ENCODE results near the gene NFATC2.

Gene NFATC2

GRCh38 chr20:51447097-51447764 lies 95.3 kb downstream of the NFATC2 start:
- no peak for DNase-seq

GRCh38 chr20:51446656-51447055 lies 95.9 kb downstream of the NFATC2 start:
- no peak for DNase-seq

DNA sequence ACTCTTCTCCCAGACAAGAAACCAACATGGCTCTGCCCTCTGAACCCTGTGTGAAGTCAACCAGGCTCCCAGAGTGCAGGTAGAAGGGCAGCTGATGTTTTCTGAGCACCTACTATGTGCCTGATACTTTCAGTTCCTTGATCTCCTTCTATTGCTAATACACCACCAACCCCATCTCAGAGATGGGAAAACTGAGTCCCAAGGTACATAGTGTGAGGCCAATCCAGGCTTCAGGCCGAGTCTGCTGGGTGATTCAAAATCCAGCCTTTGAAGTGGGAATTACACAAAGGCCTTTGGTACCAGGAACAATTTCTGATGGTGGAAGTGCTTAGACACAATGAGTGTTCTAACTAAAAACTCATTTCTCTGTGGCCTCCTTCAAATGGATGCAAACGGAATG lies 96.3 kb downstream of the NFATC2 start:
- DNase-seq, result no peak

DNA sequence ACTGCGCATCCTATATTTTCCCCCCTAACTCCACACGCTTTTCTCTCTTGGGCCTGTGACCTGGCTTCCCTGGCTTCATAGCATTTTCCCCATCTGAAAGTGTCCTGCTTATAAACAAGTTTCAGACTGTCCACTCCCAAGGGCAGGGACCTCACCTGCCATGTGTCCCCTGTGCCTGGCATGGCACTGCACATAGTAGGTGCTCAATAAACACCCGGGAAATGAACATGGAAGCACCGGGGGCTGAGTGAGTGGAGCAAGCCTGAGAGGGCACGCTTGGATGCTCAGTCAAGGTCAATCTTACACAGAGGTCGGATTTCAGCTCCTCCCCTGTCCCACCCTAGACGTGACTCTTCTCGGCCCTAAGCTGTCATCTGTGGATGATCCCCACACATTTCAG lies 96.9 kb downstream of the NFATC2 start:
- DNase-seq, result no peak

- DNase-seq, result no peak
These were observed 97.5 kb downstream of the NFATC2 start for GRCh38 chr20:51444922-51445438.

DNA sequence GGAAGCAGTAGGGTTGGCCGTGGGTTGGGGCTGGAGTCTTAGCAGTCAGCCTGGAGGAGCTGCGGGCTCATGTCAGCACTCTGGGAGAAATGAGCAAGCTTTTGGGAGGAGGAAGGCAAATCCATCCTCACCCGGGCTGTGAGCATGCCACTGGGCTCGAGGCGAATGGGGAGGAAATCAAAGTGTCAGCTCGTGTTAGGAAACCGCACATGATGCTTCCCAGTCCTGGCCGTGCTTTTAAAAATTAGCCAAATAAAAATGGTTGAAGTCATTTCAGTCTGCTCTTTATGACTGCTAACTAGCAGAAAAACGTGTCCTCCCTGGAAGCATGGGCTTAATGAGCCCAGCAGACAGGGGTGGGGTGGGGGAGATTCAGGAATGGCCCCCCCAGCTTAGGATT lies 98.1 kb downstream of the NFATC2 start:
- no peak for DNase-seq

- DNase-seq, result no peak
These were observed 99.9 kb downstream of the NFATC2 start for GRCh38 chr20:51442602-51443001.

DNA sequence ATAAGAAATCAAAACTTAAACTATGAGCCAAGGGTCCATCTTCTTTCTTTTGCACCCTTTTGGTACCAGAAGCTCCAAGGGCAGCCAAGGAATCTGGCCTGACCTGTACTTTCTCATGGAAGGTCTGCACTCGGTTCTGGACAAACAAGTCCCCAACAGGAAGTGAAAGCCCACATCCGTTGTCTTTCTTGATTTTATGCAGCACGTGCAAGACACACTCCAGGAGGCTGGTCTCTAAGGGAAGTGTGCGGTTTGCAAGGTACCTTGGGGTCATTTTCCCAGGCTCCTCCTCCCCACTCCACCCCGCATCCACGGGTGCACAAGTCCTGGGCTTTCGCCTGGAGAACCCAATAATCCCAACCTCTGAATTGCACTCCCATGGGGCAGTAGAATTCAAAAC lies 101.9 kb downstream of the NFATC2 start:
- no peak for DNase-seq

GRCh38 chr20:51439160-51439689 lies 103.3 kb downstream of the NFATC2 start:
- DNase-seq, result no peak

GRCh38 chr20:51438136-51438535 lies 104.4 kb downstream of the NFATC2 start:
- no peak for DNase-seq

DNA sequence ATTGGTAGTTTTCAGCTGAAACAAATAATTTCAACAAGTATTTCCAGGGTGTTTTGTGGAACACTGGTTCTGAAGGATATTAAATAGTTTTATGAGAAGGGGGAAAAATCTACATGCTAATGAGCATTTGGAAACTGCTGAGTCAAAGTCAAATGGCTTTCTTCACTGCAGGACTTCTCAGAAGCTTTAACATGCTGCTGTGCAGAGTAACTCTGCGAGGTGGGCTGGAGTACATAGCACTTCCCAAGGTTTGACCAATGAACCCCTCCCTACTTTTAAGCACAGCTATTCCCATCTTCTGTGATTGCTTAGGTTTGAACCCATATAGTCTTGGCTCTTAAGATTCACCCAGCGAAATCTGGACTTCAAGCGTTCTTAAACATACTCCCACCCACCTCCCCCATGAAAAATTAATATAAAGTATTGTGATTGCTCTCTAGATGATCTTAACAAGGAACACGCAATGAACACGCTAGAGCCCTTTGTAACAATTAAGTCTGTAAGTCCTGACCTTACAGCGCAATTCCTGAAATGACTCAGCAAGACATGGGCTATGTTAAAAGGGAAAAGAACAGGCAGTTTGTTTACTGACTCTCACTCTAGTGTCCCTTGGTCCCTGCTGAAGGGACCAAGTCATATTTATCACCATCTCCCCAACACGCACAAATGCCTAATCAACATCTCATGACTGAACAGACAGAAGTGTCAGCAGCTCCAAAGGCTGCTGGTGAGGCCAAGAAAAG lies 105.2 kb downstream of the NFATC2 start:
- no peak for DNase-seq

- no peak for DNase-seq
These were observed 107.8 kb downstream of the NFATC2 start for GRCh38 chr20:51434580-51435247.

GRCh38 chr20:51434026-51434425 lies 108.5 kb downstream of the NFATC2 start:
- DNase-seq, result no peak

DNA sequence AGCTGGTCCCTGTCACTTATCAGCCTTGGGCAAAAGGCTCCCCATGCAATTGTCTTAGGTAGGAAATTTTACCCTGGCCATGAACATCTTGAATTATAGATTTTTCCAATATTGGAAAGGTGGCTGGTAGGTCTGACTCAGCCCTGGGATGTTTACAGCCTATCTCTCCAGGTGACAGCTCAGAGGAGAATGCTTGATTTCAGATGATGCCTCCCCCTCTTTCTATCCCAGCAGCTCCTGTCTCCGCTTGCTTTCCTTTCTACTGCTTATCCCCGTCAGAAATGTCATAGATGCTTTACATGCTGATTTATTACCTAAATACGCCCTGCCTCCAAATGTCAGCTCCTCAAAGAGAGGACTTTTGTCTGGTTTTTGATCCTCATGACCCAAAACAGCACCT lies 109.6 kb downstream of the NFATC2 start:
- no peak for DNase-seq

DNA sequence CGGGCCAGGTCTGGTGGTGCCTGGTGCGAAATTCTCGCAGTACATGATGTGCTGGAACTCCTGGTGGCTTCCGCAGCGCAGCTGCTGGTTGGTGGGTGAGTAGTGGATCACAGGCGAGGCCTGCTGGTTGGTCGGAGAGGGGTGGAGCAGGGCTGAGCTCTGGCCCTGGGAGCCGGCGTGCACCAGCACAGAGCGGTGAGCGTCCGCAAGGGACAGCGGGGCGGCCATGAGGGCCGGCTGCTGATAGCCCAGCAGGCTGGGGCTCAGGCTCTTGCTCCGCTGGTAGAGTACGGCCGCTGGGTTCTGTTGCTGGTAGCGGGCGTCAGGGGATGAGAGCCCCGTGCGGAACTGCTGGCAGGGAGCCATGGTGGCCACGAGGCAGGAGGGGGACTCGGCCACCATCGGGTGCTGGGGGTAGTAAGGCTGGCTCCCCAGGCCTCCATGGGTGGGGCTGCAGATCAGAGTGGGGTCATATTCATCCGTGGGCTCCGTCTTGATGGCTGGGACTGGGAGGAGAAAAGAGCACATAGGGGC lies 110.2 kb downstream of the NFATC2 start:
- no peak for DNase-seq

DNA sequence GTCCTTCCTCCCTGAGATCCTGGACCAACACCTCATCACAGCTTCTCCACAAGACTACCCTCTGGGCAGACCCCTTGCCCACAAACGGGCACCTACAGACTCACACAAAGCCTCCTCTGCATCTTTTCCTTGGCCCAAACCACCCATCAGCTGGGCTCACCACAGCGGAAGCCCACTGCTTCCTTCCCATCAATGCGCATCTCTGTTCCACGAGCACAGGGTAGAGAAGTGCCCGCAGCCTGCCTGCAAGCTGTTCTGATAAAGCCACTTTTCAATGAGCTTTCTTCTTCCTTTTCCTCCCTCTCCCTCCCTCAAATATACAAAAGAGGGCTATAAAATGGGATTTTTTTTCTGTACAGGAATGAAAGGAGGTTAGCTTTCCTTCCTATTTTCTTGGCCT lies 111.2 kb downstream of the NFATC2 start:
- no peak for DNase-seq

GRCh38 chr20:51430198-51430950 lies 112.1 kb downstream of the NFATC2 start:
- no peak for DNase-seq

- no peak for DNase-seq
These were observed 112.8 kb downstream of the NFATC2 start for GRCh38 chr20:51429696-51430095.

DNA sequence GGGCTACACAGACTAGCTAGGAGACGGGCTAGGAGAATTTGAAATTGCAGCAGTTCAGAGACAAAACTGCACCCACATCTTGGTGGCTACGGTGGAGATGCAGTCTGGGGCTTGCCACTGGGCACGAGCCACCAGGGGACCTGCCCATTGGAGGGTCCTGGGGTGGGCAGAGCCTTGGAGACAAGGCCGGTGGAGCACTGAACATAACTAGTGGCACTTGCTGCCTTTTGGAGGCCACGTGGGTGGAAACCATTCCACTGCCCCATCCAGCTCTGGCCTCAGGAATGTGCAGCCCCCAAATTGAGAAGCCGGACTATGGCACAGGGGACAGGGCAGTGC lies 113.4 kb downstream of the NFATC2 start:
- DNase-seq, result no peak

GRCh38 chr20:51428401-51429143 lies 113.9 kb downstream of the NFATC2 start:
- DNase-seq, result no peak

DNA sequence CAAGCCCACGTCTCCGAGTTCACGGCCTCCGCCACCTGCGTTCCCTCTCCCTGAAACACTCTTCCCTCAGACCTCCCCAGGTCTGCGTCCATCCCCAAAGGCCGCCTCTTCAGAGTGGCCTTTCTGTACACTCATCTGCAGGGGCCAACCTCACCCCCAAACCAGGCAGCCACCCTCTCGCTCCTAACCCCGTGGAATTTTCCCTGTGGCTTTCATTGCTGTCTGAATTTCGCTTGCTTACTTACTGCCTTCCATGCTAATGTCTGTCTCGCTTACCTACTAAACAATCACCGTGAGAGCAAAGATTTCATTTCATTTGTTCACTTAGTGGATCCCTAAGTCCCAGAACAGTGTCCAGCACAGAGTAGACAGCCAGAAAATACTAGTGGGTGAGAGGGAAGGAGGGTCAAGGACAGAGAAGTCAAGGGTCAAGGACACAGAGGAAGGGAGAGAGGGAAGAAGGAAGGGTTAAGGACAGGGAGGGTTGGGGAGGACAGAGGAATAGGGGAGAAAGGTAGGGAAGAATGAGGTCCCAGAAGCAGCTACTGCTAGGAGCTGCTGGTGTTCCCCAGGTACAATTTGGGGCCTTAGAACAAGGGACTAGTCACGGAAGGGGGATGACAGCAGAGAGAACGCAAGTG lies 114.7 kb downstream of the NFATC2 start:
- DNase-seq, result no peak
